Stomach (tissue), 9 donors: Measurements from ENCODE around the gene FSIP1. TPM values are rescaled to one million over a fixed set of nuclear protein-coding genes. Genes with fewer than 3 reads are reported as not detected.

Source experiments
- DNase-seq, 2 donors: peaks; one replicate each; pipeline versions ENCODE4 v3.0.0 to v3.0.0-alpha.2; 2013 to 2019
- H3K27ac ChIP-seq, 5 donors: fragments of 200-600 bp in 4 of 5; sonication (generic) in 4 of 5; one replicate each; pipeline ENCODE4 v1.5.1; 2013 to 2019; ENCODE audit warnings: mild to moderate bottlenecking in 1 of 5, moderate library complexity in 1 of 5
- H3K27me3 ChIP-seq, 3 donors: fragments of 200-600 bp; sonication (generic); one replicate each; pipeline ENCODE4 v1.5.1; 2017 to 2019; ENCODE audit warnings: mixed run types in 1 of 3
- H3K36me3 ChIP-seq, 4 donors: fragments of 200-600 bp; sonication (generic); 1 replicate in 3 of 4; 2 replicates in 1 of 4; pipeline ENCODE4 v1.5.1; 2016 to 2019
- H3K4me1 ChIP-seq, 4 donors: fragments of 200-600 bp; sonication (generic); one replicate each; pipeline ENCODE4 v1.5.1; 2016 to 2019
- H3K4me3 ChIP-seq, 4 donors: fragments of 200-600 bp; sonication (generic) in 3 of 4; one replicate each; pipeline ENCODE4 v1.5.1; 2016 to 2019; ENCODE audit warnings: mild to moderate bottlenecking in 1 of 4
- H3K9me3 ChIP-seq, 4 donors: fragments of 200-600 bp; sonication (generic); one replicate each; pipeline ENCODE4 v1.5.1; 2016 to 2019
- EP300 ChIP-seq: sonication (generic); formaldehyde crosslinking; IDR thresholded peaks from one replicate; pipeline ENCODE4 v1.6.1; 2017; ENCODE audit warnings: antibody characterized with exemption
- POLR2A ChIP-seq, 4 donors: fragments of 450-650 bp; IDR thresholded peaks; one replicate each; pipeline ENCODE4 v1.6.1; 2016; ENCODE audit warnings: antibody characterized with exemption in 4 of 4, control low read depth in 2 of 4, mild to moderate bottlenecking in 1 of 4, moderate library complexity in 1 of 4
- POLR2AphosphoS5 ChIP-seq, 3 donors: sonication (generic); formaldehyde crosslinking; IDR thresholded peaks; one replicate each; pipeline ENCODE4 v1.6.1; 2016; ENCODE audit warnings: antibody characterized with exemption in 3 of 3
- whole genome bisulfite sequencing, 5 donors: extraction: QIAGEN DNeasy Blood & Tissue Kit in 3 of 5; methylation state at CpG; one replicate each; pipeline versions ENCODE4 v1.1.5 to v1.1.7; 2013 to 2018; 5-methylcytosine and 5-hydroxymethylcytosine counted together
- intact Hi-C: fragments of 100-400 bp; cut with DNase I; formaldehyde crosslinking; loops from one replicate; pipeline ENCODE4 v1.15.1; 2023; ENCODE audit warnings: low total_unique reads
- polyA plus RNA-seq, 3 donors: library from polyadenylated mRNA; stranded (reverse); fragments of 200-250 nt; gene quantifications; one replicate each; pipeline ENCODE4 v1.2.3, GENCODE V29; 2013
- total RNA-seq, 5 donors: library from RNA; depleted of rRNA; stranded (reverse); fragments of >200 nt; gene quantifications; one replicate each; pipeline versions ENCODE4 v1.1.0 to v1.2.3, GENCODE V29; 2014 to 2016
- TF ChIP-seq, protein P1 (sequence below), 7 experiments: fragments of 450-650 bp in 4 of 7; fragments of 200-600 bp in 3 of 7; sonication (generic) in 3 of 7; IDR thresholded peaks; one replicate each; pipeline ENCODE4 v1.5.1; 2016 to 2019; ENCODE audit warnings: antibody characterized with exemption in 7 of 7, control low read depth in 2 of 7, mild to moderate bottlenecking in 1 of 7
- donor health status: healthy with polysubstance abuse.
- donor health status: Bipolar disorder and iron deficiency.
- donor health status: healthy.

FSIP1 gene
- total and polyA plus RNA-seq, 8 donors: 0.08 to 141 (median 0.66) TPM

DNA sequence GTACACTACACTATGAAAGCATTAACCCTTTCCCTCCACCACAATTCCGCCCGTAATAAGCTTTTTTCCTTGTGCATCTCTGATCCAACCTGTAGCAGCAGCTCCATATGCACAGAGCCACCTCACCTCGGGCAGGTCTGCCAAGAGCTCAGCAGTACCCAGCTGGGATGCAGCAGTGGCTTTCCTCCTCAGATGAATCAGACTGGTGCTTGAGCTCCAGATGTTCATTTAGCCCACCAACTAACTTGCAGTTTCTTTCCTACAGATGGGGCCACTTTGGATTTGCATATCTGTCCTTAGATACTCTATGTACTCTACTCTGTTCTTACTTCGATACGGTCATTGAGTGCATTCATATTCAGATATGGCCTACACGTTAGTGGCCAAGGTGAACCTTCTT lies 14.8 kb upstream of the FSIP1 start:
- TF ChIP-seq POLR2A (IDR thresholded peaks at IDR 0.05) (no peak), POLR2AphosphoS5 (IDR thresholded peaks at IDR 0.05) (no peak), EP300 (no peak)
- TF ChIP-seq, protein P1, sequence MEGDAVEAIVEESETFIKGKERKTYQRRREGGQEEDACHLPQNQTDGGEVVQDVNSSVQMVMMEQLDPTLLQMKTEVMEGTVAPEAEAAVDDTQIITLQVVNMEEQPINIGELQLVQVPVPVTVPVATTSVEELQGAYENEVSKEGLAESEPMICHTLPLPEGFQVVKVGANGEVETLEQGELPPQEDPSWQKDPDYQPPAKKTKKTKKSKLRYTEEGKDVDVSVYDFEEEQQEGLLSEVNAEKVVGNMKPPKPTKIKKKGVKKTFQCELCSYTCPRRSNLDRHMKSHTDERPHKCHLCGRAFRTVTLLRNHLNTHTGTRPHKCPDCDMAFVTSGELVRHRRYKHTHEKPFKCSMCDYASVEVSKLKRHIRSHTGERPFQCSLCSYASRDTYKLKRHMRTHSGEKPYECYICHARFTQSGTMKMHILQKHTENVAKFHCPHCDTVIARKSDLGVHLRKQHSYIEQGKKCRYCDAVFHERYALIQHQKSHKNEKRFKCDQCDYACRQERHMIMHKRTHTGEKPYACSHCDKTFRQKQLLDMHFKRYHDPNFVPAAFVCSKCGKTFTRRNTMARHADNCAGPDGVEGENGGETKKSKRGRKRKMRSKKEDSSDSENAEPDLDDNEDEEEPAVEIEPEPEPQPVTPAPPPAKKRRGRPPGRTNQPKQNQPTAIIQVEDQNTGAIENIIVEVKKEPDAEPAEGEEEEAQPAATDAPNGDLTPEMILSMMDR (IDR thresholded peaks at IDR 0.05): no peak
- Histone ChIP-seq H3K9me3 (no peaks in the 10 kb centered on the region), H3K27me3 (peaks cover 0 to 9% (median 0%) of the 10 kb centered on the region in 3 donors), H3K4me3 (no peak overlapping the region), H3K4me1 (no peaks in the 10 kb centered on the region), H3K27ac (no peak overlapping the region), H3K36me3 (peaks cover 0 to 6% (median 0%) of the 10 kb centered on the region in 4 donors)
- 80 to 91% (median 86%) methylated on average over 6 of the region's 6 CpGs for WGBS, 5 donors
- no peak for DNase-seq
- intact Hi-C loops: no loop called here

DNA sequence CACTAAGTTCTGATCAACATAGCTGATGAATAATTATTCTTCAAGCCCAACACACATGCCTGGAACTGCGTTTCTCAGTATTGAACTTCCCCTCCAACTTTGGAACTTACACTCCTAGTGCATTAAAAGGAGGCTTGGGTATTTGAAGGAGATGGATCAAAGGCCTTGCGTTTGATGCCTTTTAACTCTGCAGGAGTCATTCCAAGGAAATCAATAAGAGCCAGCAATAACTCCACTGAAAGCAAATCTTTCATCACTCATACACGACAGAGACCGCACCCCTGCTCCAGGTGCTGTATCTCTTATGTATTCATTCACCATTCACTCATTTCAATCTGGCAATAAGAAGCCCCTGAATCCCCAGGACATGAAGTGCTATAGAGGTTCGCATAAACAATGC lies 14.0 kb upstream of the FSIP1 start:
- Histone ChIP-seq H3K36me3 (peaks cover 0 to 6% (median 0%) of the 10 kb centered on the region in 4 donors), H3K9me3 (no peaks in the 10 kb centered on the region), H3K4me3 (no peak overlapping the region), H3K27me3 (peaks cover 0 to 9% (median 0%) of the 10 kb centered on the region in 3 donors), H3K4me1 (no peaks in the 10 kb centered on the region), H3K27ac (no peak overlapping the region)
- no peak for DNase-seq
- intact Hi-C loops: no loop called here
- TF ChIP-seq EP300: no peak
- TF ChIP-seq POLR2A (IDR thresholded peaks at IDR 0.05): no peak
- TF ChIP-seq, protein P1 (IDR thresholded peaks at IDR 0.05): no peak
- TF ChIP-seq POLR2AphosphoS5 (IDR thresholded peaks at IDR 0.05): no peak
- 73 to 89% (median 87%) methylated on average over 5 of the region's 5 CpGs for WGBS, 5 donors

DNA sequence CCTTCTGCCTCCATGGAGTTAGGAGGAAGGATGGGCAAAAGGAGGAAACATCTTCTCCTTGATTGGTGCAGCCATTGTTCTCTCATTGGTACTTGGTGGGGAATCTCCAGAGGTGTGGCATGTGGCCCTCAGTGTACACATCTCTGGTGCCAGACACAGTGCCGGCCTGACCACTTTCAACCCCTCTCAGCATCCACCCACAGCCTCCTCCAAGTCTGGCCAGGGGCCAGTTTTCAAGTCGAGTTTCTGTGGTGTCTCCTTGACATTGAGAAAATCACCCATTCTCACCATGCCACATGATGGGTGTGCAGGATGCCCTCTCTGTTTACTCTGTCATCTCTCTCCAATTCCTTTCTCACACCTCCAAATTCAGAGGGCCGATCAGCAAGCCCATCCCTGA lies 12.8 kb upstream of the FSIP1 start:
- Histone ChIP-seq H3K27me3 (peaks cover 0 to 9% (median 0%) of the 10 kb centered on the region in 3 donors), H3K4me3 (no peak overlapping the region), H3K36me3 (no peaks in the 10 kb centered on the region), H3K4me1 (no peaks in the 10 kb centered on the region), H3K27ac (no peak overlapping the region), H3K9me3 (no peaks in the 10 kb centered on the region)
- intact Hi-C loops: no loop called here
- TF ChIP-seq, protein P1 (IDR thresholded peaks at IDR 0.05): no peak
- no peak for TF ChIP-seq POLR2A (IDR thresholded peaks at IDR 0.05)
- no peak for TF ChIP-seq EP300
- no peak for TF ChIP-seq POLR2AphosphoS5 (IDR thresholded peaks at IDR 0.05)
- no peak for DNase-seq
- WGBS, 5 donors: 55 to 73% (median 63%) methylated on average over 3 of the region's 3 CpGs

DNA sequence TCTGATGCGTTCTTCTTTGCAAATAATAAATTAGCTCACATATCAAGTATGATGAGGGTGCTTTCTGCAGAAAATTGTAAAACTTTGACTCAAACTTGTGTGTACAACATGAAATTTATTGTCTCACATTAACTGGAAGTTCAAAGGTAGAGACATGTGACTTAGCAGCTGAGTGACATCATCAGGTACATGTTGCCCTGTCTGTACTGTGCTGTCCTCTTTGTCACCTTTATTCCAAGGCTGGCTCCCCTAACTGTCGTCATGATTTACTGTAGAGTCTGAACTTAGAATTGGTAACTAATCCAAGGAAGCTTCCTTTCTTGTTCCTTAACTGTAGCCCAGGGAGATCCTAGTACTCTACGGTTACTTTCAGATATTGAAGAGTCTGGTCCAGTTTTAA lies 12.3 kb upstream of the FSIP1 start:
- DNase-seq: no peak
- Histone ChIP-seq H3K36me3 (no peaks in the 10 kb centered on the region), H3K27me3 (peaks cover 0 to 9% (median 0%) of the 10 kb centered on the region in 3 donors), H3K4me3 (no peak overlapping the region), H3K27ac (no peak overlapping the region), H3K4me1 (no peaks in the 10 kb centered on the region), H3K9me3 (no peaks in the 10 kb centered on the region)
- no peak for TF ChIP-seq EP300
- TF ChIP-seq POLR2A (IDR thresholded peaks at IDR 0.05): no peak
- TF ChIP-seq, protein P1 (IDR thresholded peaks at IDR 0.05): no peak
- no peak for TF ChIP-seq POLR2AphosphoS5 (IDR thresholded peaks at IDR 0.05)
- WGBS, 5 donors: 77 to 86% (median 85%) methylated on average over 3 of the region's 3 CpGs
- intact Hi-C loops: no loop called here
